Left lung (tissue), 10 donors: ENCODE data around the gene HDGF. TPM values are rescaled to one million over a fixed set of nuclear protein-coding genes. Genes with fewer than 3 reads are reported as not detected.

Experiments
- ATAC-seq: fragments of 200-7000 bp; cut with Tn5 transposase; one replicate; pipeline ENCODE4 v1.9.1; 2020; ENCODE audit warnings: moderate library complexity
- DNase-seq, 4 donors: peaks; one replicate each; pipeline ENCODE4 v3.0.0-alpha.2; 2013 to 2020
- H3K27ac ChIP-seq, 2 donors: fragments of 200-600 bp; sonication (generic) in 1 of 2; one replicate each; pipeline versions ENCODE4 v1.5.0 to v1.8.0; 2020 to 2021
- H3K27me3 ChIP-seq, 2 donors: fragments of 200-600 bp; sonication (generic) in 1 of 2; one replicate each; pipeline versions ENCODE4 v1.5.0 to v1.8.0; 2020 to 2021
- H3K36me3 ChIP-seq, 2 donors: fragments of 200-600 bp; sonication (generic) in 1 of 2; one replicate each; pipeline versions ENCODE4 v1.5.0 to v1.8.0; 2020 to 2021
- H3K4me1 ChIP-seq, 2 donors: fragments of 200-600 bp; one replicate each; pipeline ENCODE4 v1.8.0; 2021
- H3K4me3 ChIP-seq, 2 donors: fragments of 200-600 bp; sonication (generic) in 1 of 2; one replicate each; pipeline versions ENCODE4 v1.5.0 to v1.8.0; 2020 to 2021; ENCODE audit warnings: mild to moderate bottlenecking in 1 of 2
- H3K9me3 ChIP-seq, 2 donors: fragments of 200-600 bp; sonication (generic) in 1 of 2; one replicate each; pipeline versions ENCODE4 v1.5.0 to v1.8.0; 2020 to 2021
- intact Hi-C, 2 donors: fragments of 100-400 bp; cut with DNase I; formaldehyde crosslinking; loops; one replicate each; pipeline versions ENCODE4 v1.11.2 to v1.14.2; 2022
- polyA plus RNA-seq, 6 donors: library from polyadenylated mRNA; unstranded; fragments of 120-200 nt; gene quantifications; one replicate each; pipeline ENCODE4 v1.2.1, GENCODE V29; 2013; ENCODE audit not compliant: insufficient read length in 6 of 6
- total RNA-seq, 2 donors: library from RNA; stranded (reverse); fragmentation: NEBNext Ultra II Directional; extraction: Animal tissue kit (Norgen Biotek cat#: 25700); gene quantifications; one replicate each; pipeline ENCODE4 v1.2.1, GENCODE V29; 2021
- TF ChIP-seq, protein P1 (sequence below), 2 donors: fragments of 200-600 bp; sonication (generic) in 1 of 2; IDR thresholded peaks; one replicate each; pipeline versions ENCODE4 v1.5.0 to v1.8.0; 2021; ENCODE audit warnings: antibody characterized with exemption in 2 of 2
- donor health status: DM: no; HTN: yes; CAD: no.
- donor health status: DM: no; HTN: no; CAD: no.

Gene HDGF
- total and polyA plus RNA-seq, 8 donors, result 139 to 260 (median 229) TPM

DNA sequence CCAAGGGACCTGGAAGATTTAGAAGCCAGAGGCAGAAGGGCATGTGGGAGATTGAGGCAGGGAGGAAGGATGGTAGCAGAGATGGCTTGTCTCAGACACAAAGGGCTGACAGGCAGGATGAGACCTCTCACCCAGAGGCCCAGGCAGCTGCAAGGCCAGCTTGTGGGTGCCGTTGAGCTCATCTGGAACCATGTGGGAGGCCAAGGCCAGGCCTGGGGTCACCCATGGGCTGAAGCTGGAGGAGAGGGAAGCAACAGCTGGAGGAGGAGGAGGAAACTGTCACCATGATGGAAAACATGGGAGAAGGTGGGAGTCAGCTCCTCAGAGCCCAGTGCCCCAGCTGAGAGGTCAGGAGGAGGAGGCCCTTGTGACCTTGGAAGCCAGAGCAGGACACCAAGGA, 52.5 kb downstream of the HDGF start:
- ATAC-seq, result no peak
- intact Hi-C loops, result no loop called here
- no peak for DNase-seq

DNA sequence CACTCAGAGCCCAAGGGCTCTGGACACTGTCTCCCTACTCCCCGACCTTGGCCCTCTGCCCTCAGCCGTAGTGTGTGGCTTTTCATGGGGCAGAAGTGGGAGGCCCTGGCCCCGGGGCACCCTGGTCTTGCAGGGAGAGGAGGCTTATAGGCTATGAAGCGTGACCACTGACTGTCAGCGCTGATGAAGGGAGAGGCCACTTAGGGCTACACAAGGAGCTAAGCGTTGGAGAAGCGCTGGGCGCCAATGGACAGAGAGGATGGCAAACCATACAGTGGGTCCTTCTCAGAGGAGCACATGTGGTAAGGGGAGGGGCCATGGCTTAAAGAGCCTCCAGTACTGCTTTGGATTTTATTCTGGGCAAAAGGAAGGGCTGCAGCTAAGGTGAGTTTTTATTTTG, 54.0 kb downstream of the HDGF start:
- TF ChIP-seq, protein P1, sequence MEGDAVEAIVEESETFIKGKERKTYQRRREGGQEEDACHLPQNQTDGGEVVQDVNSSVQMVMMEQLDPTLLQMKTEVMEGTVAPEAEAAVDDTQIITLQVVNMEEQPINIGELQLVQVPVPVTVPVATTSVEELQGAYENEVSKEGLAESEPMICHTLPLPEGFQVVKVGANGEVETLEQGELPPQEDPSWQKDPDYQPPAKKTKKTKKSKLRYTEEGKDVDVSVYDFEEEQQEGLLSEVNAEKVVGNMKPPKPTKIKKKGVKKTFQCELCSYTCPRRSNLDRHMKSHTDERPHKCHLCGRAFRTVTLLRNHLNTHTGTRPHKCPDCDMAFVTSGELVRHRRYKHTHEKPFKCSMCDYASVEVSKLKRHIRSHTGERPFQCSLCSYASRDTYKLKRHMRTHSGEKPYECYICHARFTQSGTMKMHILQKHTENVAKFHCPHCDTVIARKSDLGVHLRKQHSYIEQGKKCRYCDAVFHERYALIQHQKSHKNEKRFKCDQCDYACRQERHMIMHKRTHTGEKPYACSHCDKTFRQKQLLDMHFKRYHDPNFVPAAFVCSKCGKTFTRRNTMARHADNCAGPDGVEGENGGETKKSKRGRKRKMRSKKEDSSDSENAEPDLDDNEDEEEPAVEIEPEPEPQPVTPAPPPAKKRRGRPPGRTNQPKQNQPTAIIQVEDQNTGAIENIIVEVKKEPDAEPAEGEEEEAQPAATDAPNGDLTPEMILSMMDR (IDR thresholded peaks at IDR 0.05), result no peak
- ATAC-seq (no peak), DNase-seq (peak in 1 of 4 donors; percentile 39)
- Histone ChIP-seq H3K36me3 (no peaks in the 10 kb centered on the region), H3K27me3 (peaks cover 0 to 63% of the 10 kb centered on the region in 2 donors), H3K27ac (no peak overlapping the region), H3K4me1 (peaks cover 6 to 8% of the 10 kb centered on the region in 2 donors), H3K9me3 (no peaks in the 10 kb centered on the region), H3K4me3 (no peak overlapping the region)
- intact Hi-C loops, result no loop called here

More for the DNA sequence above, 52.5 kb downstream of the HDGF start:
- H3K36me3 ChIP-seq, result no peaks in the 10 kb centered on the region
- H3K27me3 ChIP-seq, result peaks cover 8 to 64% of the 10 kb centered on the region in 2 donors
- no peaks in the 10 kb centered on the region for H3K9me3 ChIP-seq
- H3K27ac ChIP-seq, result no peak overlapping the region
- TF ChIP-seq, protein P1 (IDR thresholded peaks at IDR 0.05), result no peak
- no peak overlapping the region for H3K4me3 ChIP-seq
- H3K4me1 ChIP-seq, result no peaks in the 10 kb centered on the region

GRCh38 chr1:156696755-156697154, 54.7 kb downstream of the HDGF start:
- no peaks in the 10 kb centered on the region for H3K36me3 ChIP-seq
- ATAC-seq, result no peak
- intact Hi-C loops, result no loop called here
- no peak overlapping the region for H3K4me3 ChIP-seq
- H3K4me1 ChIP-seq, result peaks cover 12 to 15% of the 10 kb centered on the region in 2 donors
- H3K27me3 ChIP-seq, result peaks cover 0 to 63% of the 10 kb centered on the region in 2 donors
- H3K9me3 ChIP-seq, result no peaks in the 10 kb centered on the region
- H3K27ac ChIP-seq, result no peak overlapping the region
- DNase-seq, result peak in 1 of 4 donors; percentile 34
- TF ChIP-seq, protein P1 (IDR thresholded peaks at IDR 0.05), result no peak

DNA sequence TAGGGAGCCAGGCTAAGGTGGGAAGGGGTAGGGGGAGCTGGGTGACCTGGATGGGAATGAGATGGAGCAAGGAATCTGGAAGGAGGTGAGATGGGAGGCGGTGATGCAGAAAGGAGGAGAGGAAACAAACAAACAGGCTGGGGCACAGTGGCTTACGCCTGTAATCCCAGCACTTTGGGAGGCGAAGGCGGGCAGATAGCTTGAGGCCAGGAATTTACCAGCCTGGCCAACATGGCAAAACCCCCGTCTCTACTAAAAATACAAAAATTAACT, 56.8 kb downstream of the HDGF start:
- Histone ChIP-seq H3K4me1 (peaks cover 12 to 21% of the 10 kb centered on the region in 2 donors), H3K27ac (no peak overlapping the region), H3K9me3 (no peaks in the 10 kb centered on the region), H3K4me3 (no peak overlapping the region), H3K36me3 (no peaks in the 10 kb centered on the region), H3K27me3 (peaks cover 0 to 64% of the 10 kb centered on the region in 2 donors)
- TF ChIP-seq, protein P1 (IDR thresholded peaks at IDR 0.05), result no peak
- intact Hi-C loops, result no loop called here
- DNase-seq (no peak), ATAC-seq (no peak)

GRCh38 chr1:156693848-156694689, 57.4 kb downstream of the HDGF start:
- intact Hi-C loops, result no loop called here
- Histone ChIP-seq H3K27me3 (peaks cover 0 to 70% of the 10 kb centered on the region in 2 donors), H3K27ac (no peak overlapping the region), H3K4me3 (no peak overlapping the region), H3K36me3 (no peaks in the 10 kb centered on the region), H3K4me1 (peaks cover 12 to 22% of the 10 kb centered on the region in 2 donors), H3K9me3 (no peaks in the 10 kb centered on the region)
- TF ChIP-seq, protein P1 (IDR thresholded peaks at IDR 0.05), result no peak
- DNase-seq (peak in 2 of 4 donors; percentile 35 to 37), ATAC-seq (no peak)
